ENCODE measurements around the gene TOB1.
"Not testable (repeated sequence)": the region's sequence is repeated elsewhere in the genome, so short reads cannot be mapped to it uniquely, and the experiment has no call there.

The TOB1 gene

GRCh38 chr17:50868140-50868438 lies 1.9 kb upstream of the TOB1 start:
- no peak for DNase-seq (ENCODE audit: low read depth)

DNA sequence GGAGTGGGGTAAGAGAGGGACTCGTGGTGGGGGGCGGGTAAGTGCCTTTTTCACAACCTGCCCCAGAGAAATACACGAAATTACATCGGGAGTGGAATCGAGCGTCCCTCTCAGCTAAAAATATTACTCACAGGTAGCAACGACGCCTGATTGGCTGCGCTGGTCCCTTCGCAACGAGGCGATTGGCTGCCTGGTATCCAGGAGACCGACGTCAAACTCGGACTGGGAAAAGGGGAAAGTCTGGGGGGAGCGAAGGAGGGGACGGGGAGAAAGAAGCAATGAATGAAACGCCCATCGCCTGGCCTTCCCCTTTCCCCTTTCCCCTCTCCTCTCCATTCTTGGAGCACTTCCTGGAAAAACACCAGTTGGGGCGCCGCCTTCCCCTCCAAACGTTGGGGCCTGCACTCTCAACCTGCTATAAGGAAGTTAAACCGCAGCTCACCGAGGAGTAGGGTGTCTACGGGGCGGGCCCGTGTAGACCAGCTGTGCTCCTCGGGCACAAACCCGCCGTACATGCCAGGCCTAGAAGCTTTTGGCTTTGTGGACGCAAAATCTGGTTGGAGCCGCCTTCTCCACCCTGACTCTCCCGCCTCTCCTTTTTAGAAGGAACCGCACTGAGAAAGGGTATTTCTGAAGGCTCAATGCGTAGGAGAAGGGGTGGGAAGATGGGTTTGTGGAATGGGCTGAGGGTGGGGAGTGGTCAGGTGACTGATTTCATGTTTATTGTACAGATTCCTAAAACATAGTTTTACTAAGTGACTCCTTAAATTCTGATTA lies 1.4 kb upstream of the TOB1 start:
- DNase-seq (ENCODE audit: low read depth) = peak; percentile 73

DNA sequence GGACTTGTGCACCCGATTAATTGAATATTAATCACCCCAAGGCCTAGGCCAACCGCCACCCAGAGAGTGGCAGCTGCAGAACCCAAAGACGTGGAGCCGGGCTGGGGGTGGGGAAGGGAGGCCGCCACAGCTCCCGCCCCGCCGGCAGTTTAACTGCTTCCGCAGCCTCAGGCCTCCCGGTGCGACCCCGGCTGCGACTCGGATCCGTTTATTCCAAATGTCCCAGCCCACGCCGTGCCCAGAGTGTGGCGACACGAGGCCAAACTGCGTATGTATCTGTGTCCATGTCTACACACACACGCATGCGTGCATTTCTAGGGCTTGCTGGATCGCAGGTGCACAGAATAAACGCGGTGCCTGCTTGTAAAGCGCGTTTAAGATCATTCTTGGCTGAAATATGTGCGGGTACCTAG lies 802 bp upstream of the TOB1 start:
- peak; percentile 48 for DNase-seq (ENCODE audit: low read depth)

DNA sequence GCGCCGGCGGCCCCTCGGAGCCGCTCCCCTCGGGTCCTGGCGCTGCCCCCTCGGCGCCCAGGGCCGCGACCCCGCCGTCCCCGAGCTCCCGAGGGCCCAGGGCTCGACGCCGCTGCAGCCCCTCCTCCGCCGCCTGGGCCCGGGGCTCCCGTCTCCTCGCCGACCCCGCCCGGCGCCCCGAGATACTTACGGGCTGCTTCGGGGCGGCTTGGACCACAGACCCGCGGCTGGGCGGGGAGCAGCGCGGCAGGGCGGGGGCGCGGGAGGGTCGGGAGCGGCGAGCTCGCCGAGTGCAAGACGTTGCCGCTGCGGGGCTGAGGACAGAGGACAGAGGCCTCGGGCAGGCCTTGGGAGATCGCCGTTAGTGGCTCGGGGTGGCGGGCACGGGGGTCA lies 290 bp downstream of the TOB1 start:
- DNase-seq (ENCODE audit: low read depth) = no peak

GRCh38 chr17:50865060-50865867 lies 890 bp downstream of the TOB1 start:
- DNase-seq (ENCODE audit: low read depth) = peak; percentile 23

GRCh38 chr17:50864747-50865059 lies 1.5 kb downstream of the TOB1 start:
- no peak for DNase-seq (ENCODE audit: low read depth)

DNA sequence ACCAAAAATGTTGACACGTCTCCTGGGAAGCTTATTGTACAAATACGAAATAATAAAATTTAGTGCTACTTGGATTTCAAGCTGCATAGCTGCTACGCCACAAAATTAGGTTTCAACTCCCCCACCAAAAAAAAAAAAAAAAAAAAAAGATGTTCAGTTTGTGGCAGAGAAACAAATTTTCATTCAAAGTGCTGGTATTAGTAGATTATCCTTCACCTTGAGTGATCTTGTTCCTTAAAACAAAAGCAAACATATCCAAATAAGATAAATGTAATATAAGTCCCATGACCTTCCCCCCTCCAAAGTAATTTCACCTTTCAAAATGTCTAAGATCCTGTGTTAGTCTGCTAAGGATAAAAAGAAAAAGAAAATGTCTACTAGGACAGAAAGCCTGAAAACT lies 2.2 kb downstream of the TOB1 start:
- no peak for DNase-seq (ENCODE audit: low read depth)

GRCh38 chr17:50863221-50863843 lies 2.8 kb downstream of the TOB1 start:
- no peak for DNase-seq (ENCODE audit: low read depth)

DNA sequence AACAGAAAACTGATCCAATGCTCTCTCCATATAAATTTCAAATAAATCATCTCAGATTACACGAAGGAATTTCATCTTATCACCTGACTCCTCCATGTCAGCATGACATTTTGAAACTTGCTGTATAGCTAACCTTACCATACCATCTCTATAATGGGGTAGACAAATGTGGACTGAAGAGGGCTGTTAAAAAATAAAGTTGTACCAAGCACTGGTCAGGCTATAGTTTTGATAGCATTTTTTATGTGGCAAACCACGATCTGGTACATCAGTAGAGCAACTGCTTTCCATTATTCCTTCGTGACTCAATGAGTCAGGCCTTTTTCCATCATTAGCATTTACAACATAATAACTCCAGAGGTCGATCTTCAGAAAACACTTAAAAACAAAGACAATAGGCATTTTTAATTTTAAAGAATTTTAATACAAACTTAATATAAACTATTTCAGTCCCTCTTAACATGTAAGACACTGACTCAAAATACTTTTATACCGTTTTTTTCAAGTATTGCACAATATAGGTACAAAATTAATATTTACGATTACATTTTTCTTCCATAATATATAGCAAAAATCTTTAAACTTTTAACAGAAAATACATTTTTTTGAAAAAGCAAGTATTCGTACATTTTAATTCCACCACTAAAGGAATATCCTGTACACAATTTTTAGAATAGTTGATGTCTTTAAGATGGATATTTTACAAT lies 4.2 kb downstream of the TOB1 start:
- DNase-seq (ENCODE audit: low read depth) = no peak

GRCh38 chr17:50861334-50861676 lies 4.8 kb downstream of the TOB1 start:
- no peak for DNase-seq (ENCODE audit: low read depth)

DNA sequence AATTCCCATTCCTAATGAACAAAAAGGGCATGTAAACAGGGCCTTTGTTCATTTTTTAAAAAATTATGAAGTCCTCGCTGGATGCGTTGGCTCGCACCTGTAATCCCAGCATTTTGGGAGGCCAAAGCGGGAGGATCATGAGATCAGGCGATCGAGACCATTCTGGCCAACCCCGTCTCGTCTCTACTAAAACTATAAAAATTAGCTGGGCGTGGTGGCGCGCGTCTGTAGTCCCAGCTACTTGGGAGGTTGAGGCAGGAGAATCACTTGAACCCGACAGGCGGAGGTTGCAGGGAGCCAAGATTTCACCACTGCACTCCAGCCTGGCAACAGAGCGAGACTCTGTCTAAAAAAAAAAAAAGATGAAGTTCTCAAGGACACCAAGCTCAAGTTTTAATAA lies 6.4 kb downstream of the TOB1 start:
- not testable (repeated sequence) for DNase-seq (ENCODE audit: low read depth)

- DNase-seq (ENCODE audit: low read depth) = no peak
Observed at GRCh38 chr17:50858486-50859225, 7.5 kb downstream of the TOB1 start.

DNA sequence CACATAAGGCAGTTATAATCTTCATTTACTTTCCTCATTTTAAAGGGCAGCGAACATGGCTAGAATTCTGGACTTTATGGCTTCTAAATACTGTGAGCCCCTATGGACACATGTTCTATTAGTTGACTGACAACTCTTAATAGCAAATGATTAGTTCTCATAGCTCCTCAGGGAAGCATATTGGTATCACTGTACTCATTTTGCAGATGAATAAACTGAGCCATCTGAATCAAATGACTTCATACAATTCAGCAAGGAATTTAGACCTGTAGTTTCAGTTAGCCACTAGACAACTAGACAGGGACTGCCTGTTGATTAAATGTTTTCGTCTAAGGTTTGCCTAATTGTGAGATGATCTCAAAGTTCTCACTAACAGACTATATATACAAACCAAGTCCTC lies 9.7 kb downstream of the TOB1 start:
- DNase-seq (ENCODE audit: low read depth) = no peak

DNA sequence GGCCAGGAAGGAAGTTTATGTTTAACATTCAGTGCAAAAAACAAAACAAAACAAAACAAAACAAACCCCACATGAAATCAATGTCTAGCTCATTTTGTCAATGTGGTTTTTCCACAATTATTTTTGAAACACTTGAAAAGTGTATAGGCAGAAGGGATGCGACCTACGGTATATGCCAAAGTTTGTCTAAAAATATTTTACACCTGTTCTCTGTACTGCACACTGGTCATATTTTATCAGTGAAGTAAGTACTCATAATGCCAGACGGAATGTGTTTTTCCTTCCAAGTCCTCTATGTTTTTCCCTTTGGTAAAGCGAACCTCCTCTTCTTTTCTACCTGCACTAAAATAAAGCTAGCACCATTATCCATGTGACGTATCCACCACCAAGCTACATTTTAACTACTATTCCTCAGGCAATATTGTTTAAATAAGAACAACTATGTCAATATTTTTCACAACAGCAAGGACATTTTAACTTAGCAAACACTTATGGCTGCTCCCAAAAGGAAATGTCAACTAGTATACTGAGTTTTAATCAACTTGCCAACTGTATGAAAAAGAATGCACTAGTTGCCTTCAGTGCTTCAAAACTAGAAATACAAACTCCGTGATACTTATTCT lies 10.3 kb downstream of the TOB1 start:
- DNase-seq (ENCODE audit: low read depth) = no peak

DNA sequence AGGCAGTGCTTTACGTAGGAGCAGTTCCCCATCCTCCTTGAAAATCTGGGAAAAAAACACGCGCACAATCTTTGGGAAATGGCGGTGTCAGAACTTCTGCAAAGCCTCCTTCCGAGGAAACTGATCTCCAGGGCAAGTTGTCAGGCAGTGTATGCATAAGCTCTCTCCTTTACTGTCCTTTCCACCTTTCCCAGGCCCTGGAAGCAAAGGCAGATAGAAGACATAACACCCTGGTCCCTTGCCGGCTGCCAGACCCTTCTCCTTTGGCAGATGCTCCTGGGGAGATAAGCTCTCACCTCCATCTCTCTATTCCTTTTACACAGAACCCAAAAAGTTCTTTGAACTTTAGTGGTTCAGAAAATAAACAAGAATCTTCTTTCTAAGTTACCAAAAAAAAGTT lies 12.4 kb downstream of the TOB1 start:
- DNase-seq (ENCODE audit: low read depth) = no peak

DNA sequence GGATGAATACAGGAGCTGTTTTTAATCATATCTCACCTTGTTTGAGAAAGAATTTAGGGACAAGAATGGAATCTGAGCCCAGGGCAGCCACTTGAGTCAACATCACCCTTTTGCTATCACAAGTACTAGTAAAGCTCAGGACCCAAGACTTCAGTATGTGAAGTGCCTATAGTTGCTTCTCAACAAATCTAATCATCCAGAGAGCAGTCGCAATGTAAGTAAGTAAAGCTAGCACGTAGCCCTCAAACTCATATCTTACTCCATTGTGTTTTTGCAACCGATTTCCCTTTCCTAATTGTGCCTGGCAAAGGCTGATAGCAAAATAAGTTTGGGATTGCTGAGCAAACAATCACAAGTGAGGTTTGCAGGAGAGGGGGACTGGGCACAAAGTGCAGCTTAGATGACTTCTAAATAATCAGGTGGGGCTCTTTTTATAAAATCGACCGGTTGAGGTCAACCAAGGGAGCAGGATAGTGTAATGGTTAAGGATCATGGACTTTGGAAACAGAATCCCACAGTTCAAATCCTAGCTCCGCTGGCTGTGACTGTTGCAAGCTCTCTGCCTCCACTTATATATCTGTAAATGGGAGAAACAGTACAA lies 13.0 kb downstream of the TOB1 start:
- DNase-seq (ENCODE audit: low read depth) = no peak

- DNase-seq (ENCODE audit: low read depth) = no peak
Observed at GRCh38 chr17:50850640-50851039, 15.5 kb downstream of the TOB1 start.

DNA sequence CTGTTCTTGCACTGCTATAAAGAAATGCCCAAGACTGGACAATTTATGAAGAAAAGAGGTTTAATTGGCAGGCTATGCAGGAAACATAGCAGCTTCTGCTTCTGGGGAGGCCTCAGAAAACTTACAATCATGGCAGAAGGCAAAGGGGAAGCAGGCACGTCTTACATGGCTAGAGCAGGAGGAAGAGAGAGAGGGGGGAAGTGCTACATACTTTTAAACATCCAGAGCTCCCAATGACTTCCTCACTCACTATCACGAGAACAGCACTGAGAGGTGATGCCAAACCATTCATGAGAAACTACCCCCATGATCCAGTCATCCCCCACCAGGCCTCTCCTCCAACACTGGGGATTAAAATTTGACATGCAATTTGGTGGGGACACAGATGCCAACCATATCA lies 17.4 kb downstream of the TOB1 start:
- DNase-seq (ENCODE audit: low read depth) = no peak

DNA sequence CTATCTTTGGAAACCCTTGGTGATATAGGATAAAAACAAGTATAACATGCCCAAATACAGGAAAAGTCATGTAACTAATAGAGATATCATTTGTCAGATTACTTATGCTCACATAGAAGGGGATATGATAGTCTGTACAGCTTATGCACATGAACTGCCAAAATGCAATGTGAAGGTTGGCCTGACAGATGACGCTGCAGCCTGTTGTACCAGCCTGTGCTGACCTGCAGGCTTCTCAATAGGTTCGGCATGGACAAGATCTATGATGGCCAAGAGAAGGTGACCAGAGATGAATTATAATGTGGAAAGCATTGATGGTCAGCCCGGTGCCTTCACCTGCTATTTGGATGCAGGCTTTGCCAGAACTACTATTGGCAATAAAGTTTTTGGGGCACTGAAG lies 18.1 kb downstream of the TOB1 start:
- no peak for DNase-seq (ENCODE audit: low read depth)

DNA sequence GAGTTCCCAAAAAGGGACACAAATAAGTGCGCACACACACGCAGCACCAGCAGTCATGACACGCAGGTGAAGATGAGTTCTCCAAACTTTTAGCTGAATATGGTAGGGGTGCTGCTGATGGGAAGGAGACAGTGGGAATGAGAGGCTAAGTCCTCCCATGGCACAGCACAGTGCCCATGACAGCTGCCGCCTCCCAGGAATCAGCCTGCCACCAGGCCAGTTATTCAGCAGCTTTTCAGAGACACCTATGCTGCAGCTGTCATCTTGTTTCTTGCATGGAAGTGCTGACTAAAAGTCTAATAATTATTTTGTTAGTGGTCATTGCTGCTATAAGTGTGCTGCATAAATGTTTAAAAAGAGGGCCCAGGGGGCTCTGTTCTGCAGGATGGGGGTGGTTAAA lies 18.6 kb downstream of the TOB1 start:
- no peak for DNase-seq (ENCODE audit: low read depth)
